SK-N-SH (cell line): ENCODE measurements around the gene SETD5. TPM values are rescaled to one million over a fixed set of nuclear protein-coding genes. Genes with fewer than 3 reads are reported as not detected.

ENCODE experiments used
- CTCF ChIA-PET: fragments of 300-600, 350-600 bp; formaldehyde crosslinking; extraction: SDS; loops from one replicate; lab custom pipeline; 2021; lab: Yijun Ruan, JAX
- POLR2A ChIA-PET: fragments of 350-600 bp; sonication (Branson Sonifier 250); formaldehyde crosslinking; extraction: SDS; loops from one replicate; lab custom pipeline; 2020; ENCODE audit warnings: antibody characterized with exemption, inconsistent platforms; lab: Yijun Ruan, JAX
- DNase-seq: peaks from one replicate; pipeline ENCODE4 v3.0.0; 2012
- H2AFZ ChIP-seq: fragments of 200-600 bp; sonication (generic); 2 replicates; pipeline ENCODE4 v1.8.1; 2016; ENCODE audit warnings: antibody characterized with exemption, mild to moderate bottlenecking, low read depth
- H3F3A ChIP-seq: fragments of 200-600 bp; sonication (generic); replicated peaks from 2 replicates; pipeline ENCODE3; 2016; ENCODE audit warnings: antibody characterized with exemption, mild to moderate bottlenecking; ENCODE audit not compliant: insufficient read depth
- H3K27ac ChIP-seq, 2 experiments: fragments of 200-500 bp in 1 of 2; fragments of 200-600 bp in 1 of 2; sonication (Bioruptor generic) in 1 of 2; sonication (generic), shearing (Covaris generic) in 1 of 2; 2 replicates each; pipeline versions ENCODE4 v1.5.1 to v1.6.1; 2014 to 2016; ENCODE audit warnings: low read depth in 2 of 2, inconsistent platforms in 1 of 2, low read length in 1 of 2, mild to moderate bottlenecking in 1 of 2, mixed read lengths in 1 of 2
- H3K27me3 ChIP-seq: fragments of 200-600 bp; sonication (generic), shearing (Covaris generic); 2 replicates; pipeline ENCODE4 v1.6.1; 2016; ENCODE audit warnings: mixed run types; ENCODE audit not compliant: insufficient read depth
- H3K36me3 ChIP-seq, 2 experiments: fragments of 200-500 bp in 1 of 2; fragments of 200-600 bp in 1 of 2; sonication (Bioruptor generic) in 1 of 2; sonication (generic) in 1 of 2; replicated peaks in 1 of 2; 2 replicates each; pipeline versions ENCODE3 to v1.5.1; 2014 to 2016; ENCODE audit warnings: low read length in 1 of 2, mild to moderate bottlenecking in 1 of 2; ENCODE audit not compliant: insufficient read depth in 2 of 2, control insufficient read depth in 1 of 2
- H3K4me1 ChIP-seq, 2 experiments: fragments of 200-500 bp in 1 of 2; fragments of 200-600 bp in 1 of 2; sonication (Bioruptor generic) in 1 of 2; sonication (generic), shearing (Covaris generic) in 1 of 2; 2 replicates each; pipeline versions ENCODE4 v1.5.1 to v1.6.1; 2014 to 2016; ENCODE audit warnings: low read depth in 1 of 2, low read length in 1 of 2, mixed run types in 1 of 2; ENCODE audit not compliant: insufficient read depth in 2 of 2, control insufficient read depth in 1 of 2
- H3K4me2 ChIP-seq: fragments of 200-600 bp; sonication (generic), shearing (Covaris generic); 2 replicates; pipeline ENCODE4 v1.6.1; 2017; ENCODE audit warnings: mixed run types
- H3K4me3 ChIP-seq, 2 experiments: fragments of 200-500 bp in 1 of 2; fragments of 200-600 bp in 1 of 2; sonication (Bioruptor generic) in 1 of 2; sonication (generic), shearing (Covaris generic) in 1 of 2; 2 replicates each; pipeline versions ENCODE4 v1.5.1 to v1.8.1; 2014 to 2016; ENCODE audit warnings: low read depth in 2 of 2, inconsistent platforms in 1 of 2, low read length in 1 of 2, mild to moderate bottlenecking in 1 of 2, mixed read lengths in 1 of 2, moderate library complexity in 1 of 2
- H3K79me2 ChIP-seq: fragments of 200-600 bp; sonication (generic); 2 replicates; pipeline ENCODE4 v1.8.1; 2017; ENCODE audit warnings: mild to moderate bottlenecking; ENCODE audit not compliant: insufficient read depth
- H3K9ac ChIP-seq: fragments of 200-600 bp; sonication (generic); 2 replicates; pipeline ENCODE4 v1.6.1; 2017; ENCODE audit warnings: mixed run types
- H3K9me2 ChIP-seq: fragments of 200-600 bp; sonication (generic); 2 replicates; pipeline ENCODE4 v1.6.1; 2017; ENCODE audit warnings: mixed run types
- H3K9me3 ChIP-seq: fragments of 200-600 bp; sonication (generic); 2 replicates; pipeline ENCODE4 v1.6.1; 2017; ENCODE audit warnings: mixed run types, mild to moderate bottlenecking, moderate library complexity
- H4K20me1 ChIP-seq: fragments of 200-600 bp; sonication (generic); 2 replicates; pipeline ENCODE4 v1.6.1; 2017; ENCODE audit warnings: mild to moderate bottlenecking, mixed run types; ENCODE audit not compliant: insufficient read depth
- CHD2 ChIP-seq: fragments of 150-350 bp; IDR thresholded peaks from 2 replicates; pipeline ENCODE4 v1.6.1; 2018; ENCODE audit warnings: low read length; ENCODE audit not compliant: partially characterized antibody
- EP300 ChIP-seq, 2 experiments: IDR thresholded peaks; 2 replicates each; pipeline versions ENCODE4 v1.4.0 to v1.6.1; 2012; ENCODE audit warnings: borderline replicate concordance in 1 of 2, low read depth in 1 of 2, low read length in 1 of 2
- FOSL2 ChIP-seq: IDR thresholded peaks from 2 replicates; pipeline ENCODE4 v1.4.0; 2012; ENCODE audit warnings: low read depth, mild to moderate bottlenecking, moderate library complexity, borderline replicate concordance
- FOXM1 ChIP-seq: IDR thresholded peaks from 2 replicates; pipeline ENCODE4 v1.4.0; 2012; ENCODE audit warnings: low read depth, mild to moderate bottlenecking
- GABPA ChIP-seq: IDR thresholded peaks from 2 replicates; pipeline ENCODE4 v1.4.0; 2012; ENCODE audit warnings: low read depth, mild to moderate bottlenecking
- MEF2A ChIP-seq: IDR thresholded peaks from 2 replicates; pipeline ENCODE4 v1.4.0; 2012; ENCODE audit warnings: low read depth, borderline replicate concordance
- MXI1 ChIP-seq: IDR thresholded peaks from 2 replicates; pipeline ENCODE4 v1.6.1; 2012; ENCODE audit warnings: mild to moderate bottlenecking, low read depth, low read length, improper control_type of control experiment
- NFIC ChIP-seq: IDR thresholded peaks from 2 replicates; pipeline ENCODE4 v1.4.0; 2012; ENCODE audit warnings: borderline replicate concordance
- TCF12 ChIP-seq: IDR thresholded peaks from 2 replicates; pipeline ENCODE4 v1.4.0; 2012
- YY1 ChIP-seq: IDR thresholded peaks from 2 replicates; pipeline ENCODE4 v1.4.0; 2012; ENCODE audit warnings: low read depth, mild to moderate bottlenecking
- WGBS: methylation state at CpG from one replicate; pipeline ENCODE4 v1.1.6; 2017; ENCODE audit warnings: low lambda C conversion rate; 5-methylcytosine and 5-hydroxymethylcytosine counted together
- polyA plus RNA-seq, 3 experiments: library from polyadenylated mRNA; depleted of rRNA; stranded (reverse); fragments of >200 nt; gene quantifications; 2 replicates each; pipeline ENCODE4 v1.2.3, GENCODE V29; 2012
- TF ChIP-seq, protein P1 (sequence below): fragments of 150-350 bp; IDR thresholded peaks from 2 replicates; pipeline ENCODE4 v1.6.1; 2017; ENCODE audit warnings: antibody characterized with exemption, low read length, low read depth, borderline replicate concordance
- TF ChIP-seq, protein P2 (sequence below): IDR thresholded peaks from 2 replicates; pipeline ENCODE4 v1.4.0; 2012; ENCODE audit warnings: low read depth, borderline replicate concordance
- TF ChIP-seq, protein P3 (sequence below): fragments of 150-350 bp; IDR thresholded peaks from 2 replicates; pipeline ENCODE4 v1.6.1; 2016; ENCODE audit warnings: mild to moderate bottlenecking, low read depth, low read length
- TF ChIP-seq, protein P4 (sequence below): IDR thresholded peaks from 2 replicates; pipeline ENCODE4 v1.6.1; 2012; ENCODE audit warnings: mild to moderate bottlenecking, low read depth, low read length, moderate library complexity
- TF ChIP-seq, protein P5 (sequence below): IDR thresholded peaks from 2 replicates; pipeline ENCODE4 v1.4.0; 2012; ENCODE audit warnings: low read depth, borderline replicate concordance
- TF ChIP-seq, protein P6 (sequence below): IDR thresholded peaks from 2 replicates; pipeline ENCODE4; 2012

Gene SETD5
- polyA plus RNA-seq, 1 of the 3 experiments (the other 2 are of a cell fraction) = 32.3 TPM

DNA sequence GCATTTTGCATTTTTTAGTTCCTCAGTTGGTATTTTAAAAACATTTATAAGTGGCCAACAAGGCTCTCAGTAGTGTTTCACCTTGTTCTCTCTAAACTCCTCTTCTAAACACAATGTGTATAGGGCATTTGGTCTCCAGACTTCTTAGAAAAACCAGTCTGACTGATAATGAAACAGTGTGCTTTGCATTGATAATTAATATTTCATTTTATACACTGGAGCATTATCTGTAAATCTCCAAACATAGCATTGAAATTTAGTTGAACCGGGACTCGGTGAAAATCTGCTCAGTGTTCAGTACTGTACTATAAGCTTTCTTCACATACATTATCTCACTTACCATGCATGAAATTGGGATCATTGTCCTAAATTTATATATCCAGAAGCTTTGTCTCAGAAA is 53.6 kb downstream of the SETD5 start:
- peaks cover 21% of the 10 kb centered on the region for H3F3A ChIP-seq
- H3K36me3 ChIP-seq = peaks cover 90 to 92% of the 10 kb centered on the region in 2 experiments
- ChIA-PET CTCF (interaction anchor here (1.3 kb wide), 1 partner anchor 15 kb away, joined by 5 read pairs; no protein-coding TSS in a partner anchor), POLR2A (interaction anchor here (1.0 kb wide), 1 partner anchor 12 kb away, joined by 3 read pairs; no protein-coding TSS in a partner anchor)
- H4K20me1 ChIP-seq = no peaks in the 10 kb centered on the region
- H3K9me2 ChIP-seq = no peaks in the 10 kb centered on the region
- no peaks in the 10 kb centered on the region for H3K9me3 ChIP-seq
- H3K27ac ChIP-seq = no peak overlapping the region
- H3K27me3 ChIP-seq = no peaks in the 10 kb centered on the region
- no peaks in the 10 kb centered on the region for H3K4me1 ChIP-seq
- H3K4me3 ChIP-seq = no peak overlapping the region
- no peak for DNase-seq
- no peak overlapping the region for H3K4me2 ChIP-seq
- TF ChIP-seq CHD2 (no peak), YY1 (no peak), GABPA (no peak), NFIC (no peak), MEF2A (no peak), FOXM1 (no peak), EP300 (IDR thresholded peaks at IDR 0.05; ENCODE audit: borderline replicate concordance in 1 of 2, low read depth in 1 of 2, low read length in 1 of 2) (no peak), FOSL2 (no peak), MXI1 (no peak), TCF12 (no peak)
- TF ChIP-seq, protein P1, sequence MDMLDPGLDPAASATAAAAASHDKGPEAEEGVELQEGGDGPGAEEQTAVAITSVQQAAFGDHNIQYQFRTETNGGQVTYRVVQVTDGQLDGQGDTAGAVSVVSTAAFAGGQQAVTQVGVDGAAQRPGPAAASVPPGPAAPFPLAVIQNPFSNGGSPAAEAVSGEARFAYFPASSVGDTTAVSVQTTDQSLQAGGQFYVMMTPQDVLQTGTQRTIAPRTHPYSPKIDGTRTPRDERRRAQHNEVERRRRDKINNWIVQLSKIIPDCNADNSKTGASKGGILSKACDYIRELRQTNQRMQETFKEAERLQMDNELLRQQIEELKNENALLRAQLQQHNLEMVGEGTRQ = no peak
- TF ChIP-seq, protein P2, sequence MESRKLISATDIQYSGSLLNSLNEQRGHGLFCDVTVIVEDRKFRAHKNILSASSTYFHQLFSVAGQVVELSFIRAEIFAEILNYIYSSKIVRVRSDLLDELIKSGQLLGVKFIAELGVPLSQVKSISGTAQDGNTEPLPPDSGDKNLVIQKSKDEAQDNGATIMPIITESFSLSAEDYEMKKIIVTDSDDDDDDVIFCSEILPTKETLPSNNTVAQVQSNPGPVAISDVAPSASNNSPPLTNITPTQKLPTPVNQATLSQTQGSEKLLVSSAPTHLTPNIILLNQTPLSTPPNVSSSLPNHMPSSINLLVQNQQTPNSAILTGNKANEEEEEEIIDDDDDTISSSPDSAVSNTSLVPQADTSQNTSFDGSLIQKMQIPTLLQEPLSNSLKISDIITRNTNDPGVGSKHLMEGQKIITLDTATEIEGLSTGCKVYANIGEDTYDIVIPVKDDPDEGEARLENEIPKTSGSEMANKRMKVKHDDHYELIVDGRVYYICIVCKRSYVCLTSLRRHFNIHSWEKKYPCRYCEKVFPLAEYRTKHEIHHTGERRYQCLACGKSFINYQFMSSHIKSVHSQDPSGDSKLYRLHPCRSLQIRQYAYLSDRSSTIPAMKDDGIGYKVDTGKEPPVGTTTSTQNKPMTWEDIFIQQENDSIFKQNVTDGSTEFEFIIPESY = no peak
- TF ChIP-seq, protein P3, sequence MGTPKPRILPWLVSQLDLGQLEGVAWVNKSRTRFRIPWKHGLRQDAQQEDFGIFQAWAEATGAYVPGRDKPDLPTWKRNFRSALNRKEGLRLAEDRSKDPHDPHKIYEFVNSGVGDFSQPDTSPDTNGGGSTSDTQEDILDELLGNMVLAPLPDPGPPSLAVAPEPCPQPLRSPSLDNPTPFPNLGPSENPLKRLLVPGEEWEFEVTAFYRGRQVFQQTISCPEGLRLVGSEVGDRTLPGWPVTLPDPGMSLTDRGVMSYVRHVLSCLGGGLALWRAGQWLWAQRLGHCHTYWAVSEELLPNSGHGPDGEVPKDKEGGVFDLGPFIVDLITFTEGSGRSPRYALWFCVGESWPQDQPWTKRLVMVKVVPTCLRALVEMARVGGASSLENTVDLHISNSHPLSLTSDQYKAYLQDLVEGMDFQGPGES = no peak
- TF ChIP-seq, protein P4, sequence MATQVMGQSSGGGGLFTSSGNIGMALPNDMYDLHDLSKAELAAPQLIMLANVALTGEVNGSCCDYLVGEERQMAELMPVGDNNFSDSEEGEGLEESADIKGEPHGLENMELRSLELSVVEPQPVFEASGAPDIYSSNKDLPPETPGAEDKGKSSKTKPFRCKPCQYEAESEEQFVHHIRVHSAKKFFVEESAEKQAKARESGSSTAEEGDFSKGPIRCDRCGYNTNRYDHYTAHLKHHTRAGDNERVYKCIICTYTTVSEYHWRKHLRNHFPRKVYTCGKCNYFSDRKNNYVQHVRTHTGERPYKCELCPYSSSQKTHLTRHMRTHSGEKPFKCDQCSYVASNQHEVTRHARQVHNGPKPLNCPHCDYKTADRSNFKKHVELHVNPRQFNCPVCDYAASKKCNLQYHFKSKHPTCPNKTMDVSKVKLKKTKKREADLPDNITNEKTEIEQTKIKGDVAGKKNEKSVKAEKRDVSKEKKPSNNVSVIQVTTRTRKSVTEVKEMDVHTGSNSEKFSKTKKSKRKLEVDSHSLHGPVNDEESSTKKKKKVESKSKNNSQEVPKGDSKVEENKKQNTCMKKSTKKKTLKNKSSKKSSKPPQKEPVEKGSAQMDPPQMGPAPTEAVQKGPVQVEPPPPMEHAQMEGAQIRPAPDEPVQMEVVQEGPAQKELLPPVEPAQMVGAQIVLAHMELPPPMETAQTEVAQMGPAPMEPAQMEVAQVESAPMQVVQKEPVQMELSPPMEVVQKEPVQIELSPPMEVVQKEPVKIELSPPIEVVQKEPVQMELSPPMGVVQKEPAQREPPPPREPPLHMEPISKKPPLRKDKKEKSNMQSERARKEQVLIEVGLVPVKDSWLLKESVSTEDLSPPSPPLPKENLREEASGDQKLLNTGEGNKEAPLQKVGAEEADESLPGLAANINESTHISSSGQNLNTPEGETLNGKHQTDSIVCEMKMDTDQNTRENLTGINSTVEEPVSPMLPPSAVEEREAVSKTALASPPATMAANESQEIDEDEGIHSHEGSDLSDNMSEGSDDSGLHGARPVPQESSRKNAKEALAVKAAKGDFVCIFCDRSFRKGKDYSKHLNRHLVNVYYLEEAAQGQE = no peak
- TF ChIP-seq, protein P5, sequence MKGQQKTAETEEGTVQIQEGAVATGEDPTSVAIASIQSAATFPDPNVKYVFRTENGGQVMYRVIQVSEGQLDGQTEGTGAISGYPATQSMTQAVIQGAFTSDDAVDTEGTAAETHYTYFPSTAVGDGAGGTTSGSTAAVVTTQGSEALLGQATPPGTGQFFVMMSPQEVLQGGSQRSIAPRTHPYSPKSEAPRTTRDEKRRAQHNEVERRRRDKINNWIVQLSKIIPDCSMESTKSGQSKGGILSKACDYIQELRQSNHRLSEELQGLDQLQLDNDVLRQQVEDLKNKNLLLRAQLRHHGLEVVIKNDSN = no peak
- TF ChIP-seq, protein P6, sequence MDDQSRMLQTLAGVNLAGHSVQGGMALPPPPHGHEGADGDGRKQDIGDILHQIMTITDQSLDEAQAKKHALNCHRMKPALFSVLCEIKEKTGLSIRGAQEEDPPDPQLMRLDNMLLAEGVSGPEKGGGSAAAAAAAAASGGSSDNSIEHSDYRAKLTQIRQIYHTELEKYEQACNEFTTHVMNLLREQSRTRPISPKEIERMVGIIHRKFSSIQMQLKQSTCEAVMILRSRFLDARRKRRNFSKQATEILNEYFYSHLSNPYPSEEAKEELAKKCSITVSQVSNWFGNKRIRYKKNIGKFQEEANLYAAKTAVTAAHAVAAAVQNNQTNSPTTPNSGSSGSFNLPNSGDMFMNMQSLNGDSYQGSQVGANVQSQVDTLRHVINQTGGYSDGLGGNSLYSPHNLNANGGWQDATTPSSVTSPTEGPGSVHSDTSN = no peak
- H2AFZ ChIP-seq = no peak overlapping the region
- WGBS = 98% methylated on average over 2 of the region's 2 CpGs
- peaks cover 68% of the 10 kb centered on the region for H3K79me2 ChIP-seq
- no peak overlapping the region for H3K9ac ChIP-seq
